ENCODE data around the gene IFIT1.
"Not testable (repeated sequence)": the region's sequence is repeated elsewhere in the genome, so short reads cannot be mapped to it uniquely, and the experiment has no call there.

DNA sequence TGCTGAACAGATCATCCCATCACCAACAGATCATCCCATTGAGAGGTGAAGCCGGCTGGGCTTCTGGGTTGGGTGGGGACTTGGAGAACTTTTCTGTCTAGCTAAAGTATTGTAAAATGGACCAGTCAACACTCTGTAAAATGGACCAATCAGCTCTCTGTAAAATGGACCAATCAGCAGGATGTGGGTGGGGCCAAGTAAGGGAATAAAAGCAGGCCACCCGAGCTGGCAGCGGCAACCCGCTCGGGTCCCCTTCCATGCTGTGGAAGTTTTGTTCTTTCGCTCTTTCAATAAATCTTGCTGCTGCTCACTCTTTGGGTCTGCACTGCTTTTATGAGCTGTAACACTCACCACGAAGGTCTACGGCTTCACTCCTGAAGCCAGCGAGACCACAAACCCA, 13.8 kb downstream of the IFIT1 start:
- TF ChIP-seq, protein P1, sequence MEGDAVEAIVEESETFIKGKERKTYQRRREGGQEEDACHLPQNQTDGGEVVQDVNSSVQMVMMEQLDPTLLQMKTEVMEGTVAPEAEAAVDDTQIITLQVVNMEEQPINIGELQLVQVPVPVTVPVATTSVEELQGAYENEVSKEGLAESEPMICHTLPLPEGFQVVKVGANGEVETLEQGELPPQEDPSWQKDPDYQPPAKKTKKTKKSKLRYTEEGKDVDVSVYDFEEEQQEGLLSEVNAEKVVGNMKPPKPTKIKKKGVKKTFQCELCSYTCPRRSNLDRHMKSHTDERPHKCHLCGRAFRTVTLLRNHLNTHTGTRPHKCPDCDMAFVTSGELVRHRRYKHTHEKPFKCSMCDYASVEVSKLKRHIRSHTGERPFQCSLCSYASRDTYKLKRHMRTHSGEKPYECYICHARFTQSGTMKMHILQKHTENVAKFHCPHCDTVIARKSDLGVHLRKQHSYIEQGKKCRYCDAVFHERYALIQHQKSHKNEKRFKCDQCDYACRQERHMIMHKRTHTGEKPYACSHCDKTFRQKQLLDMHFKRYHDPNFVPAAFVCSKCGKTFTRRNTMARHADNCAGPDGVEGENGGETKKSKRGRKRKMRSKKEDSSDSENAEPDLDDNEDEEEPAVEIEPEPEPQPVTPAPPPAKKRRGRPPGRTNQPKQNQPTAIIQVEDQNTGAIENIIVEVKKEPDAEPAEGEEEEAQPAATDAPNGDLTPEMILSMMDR (IDR thresholded peaks at IDR 0.05) = not testable (repeated sequence)
- TF ChIP-seq ZFX (IDR thresholded peaks at IDR 0.05; ENCODE audit: borderline replicate concordance) = not testable (repeated sequence)

All from 22Rv1 (cell line).